CD4-positive, alpha-beta T cell treated with Interleukin-17A for 1 hour (primary cell): ENCODE results near the gene SUPT20H.
"Not testable (repeated sequence)": the region's sequence is repeated elsewhere in the genome, so short reads cannot be mapped to it uniquely, and the experiment has no call there.

Source experiments
- DNase-seq: peaks from one replicate; pipeline ENCODE4 v3.0.0-alpha.2; 2020

SUPT20H gene

GRCh38 chr13:37068962-37069361, 9.5 kb upstream of the SUPT20H start:
- DNase-seq, result no peak

GRCh38 chr13:37067874-37068273, 8.4 kb upstream of the SUPT20H start:
- no peak for DNase-seq

GRCh38 chr13:37065890-37066526, 6.5 kb upstream of the SUPT20H start:
- DNase-seq, result no peak

- DNase-seq, result no peak
Observed at GRCh38 chr13:37059848-37060192, 332 bp upstream of the SUPT20H start.

- DNase-seq, result not testable (repeated sequence)
Observed at GRCh38 chr13:37056228-37056627, 3.3 kb downstream of the SUPT20H start.

- not testable (repeated sequence) for DNase-seq
Observed at GRCh38 chr13:37053111-37053510, 6.4 kb downstream of the SUPT20H start.

- DNase-seq, result no peak
Observed at GRCh38 chr13:37049810-37050209, 9.7 kb downstream of the SUPT20H start.

- no peak for DNase-seq
Observed at GRCh38 chr13:37047846-37048245, 11.6 kb downstream of the SUPT20H start.

- no peak for DNase-seq
Observed at GRCh38 chr13:37047032-37047431, 12.5 kb downstream of the SUPT20H start.

GRCh38 chr13:37046062-37046461, 13.4 kb downstream of the SUPT20H start:
- no peak for DNase-seq

GRCh38 chr13:37040789-37041188, 18.7 kb downstream of the SUPT20H start:
- no peak for DNase-seq

- DNase-seq, result no peak
Observed at GRCh38 chr13:37039896-37040295, 19.6 kb downstream of the SUPT20H start.

GRCh38 chr13:37037241-37037640, 22.2 kb downstream of the SUPT20H start:
- DNase-seq, result no peak

GRCh38 chr13:37029617-37030016, 29.9 kb downstream of the SUPT20H start:
- DNase-seq, result no peak

- DNase-seq, result no peak
Observed at GRCh38 chr13:37027639-37028038, 31.8 kb downstream of the SUPT20H start.

GRCh38 chr13:37026771-37027170, 32.7 kb downstream of the SUPT20H start:
- no peak for DNase-seq

GRCh38 chr13:37023871-37024270, 35.6 kb downstream of the SUPT20H start:
- no peak for DNase-seq

- DNase-seq, result no peak
Observed at GRCh38 chr13:37014609-37015008, 44.9 kb downstream of the SUPT20H start.

- no peak for DNase-seq
Observed at GRCh38 chr13:37011788-37012187, 47.7 kb downstream of the SUPT20H start.

- no peak for DNase-seq
Observed at GRCh38 chr13:37011002-37011401, 48.5 kb downstream of the SUPT20H start.

- DNase-seq, result no peak
Observed at GRCh38 chr13:37010424-37010823, 49.1 kb downstream of the SUPT20H start.

GRCh38 chr13:37009692-37010091, 49.8 kb downstream of the SUPT20H start:
- no peak for DNase-seq

- no peak for DNase-seq
Observed at GRCh38 chr13:37001921-37002250, 57.6 kb downstream of the SUPT20H start.

GRCh38 chr13:36999054-36999714, 60.3 kb downstream of the SUPT20H start, which contains the start of gene ALG5:
Gene ALG5, minus strand, starts transcription at chr13:36999340. Its CDS starts 40 bp downstream, at chr13:36999300.
- peak; percentile 94 for DNase-seq

GRCh38 chr13:36998624-36999041, 60.9 kb downstream of the SUPT20H start:
- DNase-seq, result peak; percentile 7
